HCT116 (cell line): ENCODE data around the gene PGPEP1. TPM values are rescaled to one million over a fixed set of nuclear protein-coding genes. Genes with fewer than 3 reads are reported as not detected.

Experiments
- ATAC-seq: fragments of 200-7000 bp; cut with Tn5 transposase; 2 replicates; pipeline ENCODE4 v1.9.1; 2020; ENCODE audit warnings: mild to moderate bottlenecking, moderate library complexity
- BruUV-seq: library from RNA; stranded (reverse); fragments of 400-500 nt; replicated peaks from 2 replicates; lab custom pipeline; 2021; lab: Mats Ljungman, UMichigan
- CTCF ChIA-PET: fragments of 300-600 bp; sonication (Branson Sonifier 250); formaldehyde crosslinking; loops from one replicate; lab custom pipeline; 2021; ENCODE audit warnings: antibody characterized with exemption; lab: Charles Lee
- POLR2A ChIA-PET: fragments of 300-600, 350-600 bp; sonication (Branson Sonifier 250); formaldehyde crosslinking; loops from one replicate; lab custom pipeline; 2021; ENCODE audit warnings: antibody characterized with exemption; lab: Charles Lee
- RAD21 ChIA-PET, 2 experiments: fragments of 300-600 bp; sonication (Branson Sonifier 250); formaldehyde crosslinking; loops; one replicate each; lab custom pipeline; 2023; ENCODE audit warnings: low total read pairs in 2 of 2; ENCODE audit not compliant: uncharacterized antibody in 2 of 2, unreplicated experiment in 2 of 2, low non-redundant PET in 1 of 2; lab: Charles Lee
- DNase-seq: peaks from one replicate; pipeline ENCODE4 v3.0.0-alpha.2; 2010; ENCODE audit warnings: low read depth, low spot score
- H2AFZ ChIP-seq: fragments of 200-600 bp; shearing (Covaris generic), sonication (generic); 2 replicates; pipeline ENCODE4 v1.6.1; 2017; ENCODE audit warnings: low read depth, mixed run types, mixed read lengths, antibody characterized with exemption, low read length; ENCODE audit not compliant: poor library complexity, severe bottlenecking
- H3K27ac ChIP-seq: 2 replicates; pipeline ENCODE4 v1.5.1; 2012; ENCODE audit warnings: low read depth, low read length
- H3K27me3 ChIP-seq: fragments of 200-600 bp; sonication (generic); 2 replicates; pipeline ENCODE4 v1.6.1; 2016; ENCODE audit warnings: mixed run types, low read length, mixed read lengths; ENCODE audit not compliant: insufficient read depth
- H3K36me3 ChIP-seq, 2 experiments: fragments of 200-500 bp in 1 of 2; fragments of 200-600 bp in 1 of 2; sonication (Bioruptor generic) in 1 of 2; sonication (generic) in 1 of 2; 2 replicates each; pipeline versions ENCODE4 v1.5.1 to v1.6.1; 2014 to 2016; ENCODE audit warnings: low read length in 2 of 2, inconsistent platforms in 1 of 2, mixed read lengths in 1 of 2, mixed run types in 1 of 2; ENCODE audit not compliant: insufficient read depth in 2 of 2, control insufficient read depth in 1 of 2
- H3K4me1 ChIP-seq, 2 experiments: fragments of 200-600 bp in 1 of 2; sonication (generic) in 1 of 2; 2 replicates each; pipeline versions ENCODE4 v1.5.1 to v1.6.1; 2012 to 2017; ENCODE audit warnings: low read length in 2 of 2, inconsistent platforms in 1 of 2, mild to moderate bottlenecking in 1 of 2, mixed read lengths in 1 of 2, mixed run types in 1 of 2, moderate library complexity in 1 of 2; ENCODE audit not compliant: insufficient read depth in 2 of 2, control insufficient read depth in 1 of 2
- H3K4me2 ChIP-seq: fragments of 200-600 bp; sonication (generic); 2 replicates; pipeline ENCODE4 v1.6.1; 2017; ENCODE audit warnings: mixed run types, low read length, mixed read lengths
- H3K4me3 ChIP-seq, 2 experiments: fragments of 200-600 bp in 1 of 2; sonication (generic) in 1 of 2; replicated peaks in 1 of 2; 2 replicates each; pipeline ENCODE4 v1.5.1; 2011 to 2016; ENCODE audit warnings: low read length in 2 of 2, control low read depth in 1 of 2, low read depth in 1 of 2, mild to moderate bottlenecking in 1 of 2, mixed read lengths in 1 of 2, mixed run types in 1 of 2
- H3K79me2 ChIP-seq: fragments of 200-600 bp; sonication (generic); 2 replicates; pipeline ENCODE4 v1.6.1; 2017; ENCODE audit warnings: mild to moderate bottlenecking, mixed run types, low read length, moderate library complexity, mixed read lengths; ENCODE audit not compliant: insufficient read depth
- H3K9ac ChIP-seq: fragments of 200-600 bp; sonication (generic); 2 replicates; pipeline ENCODE4 v1.6.1; 2016; ENCODE audit warnings: low read length, mixed read lengths
- H3K9me2 ChIP-seq: fragments of 200-600 bp; sonication (generic), shearing (Covaris generic); 2 replicates; pipeline ENCODE4 v1.6.1; 2017; ENCODE audit warnings: mixed run types, mild to moderate bottlenecking, moderate library complexity; ENCODE audit not compliant: insufficient read depth
- H3K9me3 ChIP-seq, 2 experiments: fragments of 200-500 bp in 1 of 2; fragments of 200-600 bp in 1 of 2; sonication (Bioruptor generic) in 1 of 2; sonication (generic) in 1 of 2; 2 replicates each; pipeline ENCODE4 v1.6.1; 2014 to 2017; ENCODE audit warnings: low read length in 2 of 2, mixed read lengths in 2 of 2, inconsistent platforms in 1 of 2, low read depth in 1 of 2, mild to moderate bottlenecking in 1 of 2, mixed run types in 1 of 2, moderate library complexity in 1 of 2; ENCODE audit not compliant: control insufficient read depth in 1 of 2, insufficient read depth in 1 of 2
- H4K20me1 ChIP-seq: fragments of 200-600 bp; sonication (generic), shearing (Covaris generic); 2 replicates; pipeline ENCODE4 v1.6.1; 2017; ENCODE audit warnings: mixed run types, mild to moderate bottlenecking, moderate library complexity; ENCODE audit not compliant: insufficient read depth
- CBX3 ChIP-seq: IDR thresholded peaks from 2 replicates; pipeline ENCODE4 v1.6.1; 2012; ENCODE audit warnings: low read depth
- CEBPB ChIP-seq: IDR thresholded peaks from 2 replicates; pipeline ENCODE4 v1.6.1; 2012; ENCODE audit warnings: low read depth
- CTCF ChIP-seq, 3 experiments: fragments of 200-600 bp in 1 of 3; sonication (generic) in 1 of 3; IDR thresholded peaks in 2 of 3; conservative IDR thresholded peaks in 1 of 3; 2 replicates each; pipeline ENCODE4 v1.5.1; 2012 to 2017; ENCODE audit warnings: low read depth in 2 of 3, low read length in 2 of 3, antibody characterized with exemption in 1 of 3, borderline replicate concordance in 1 of 3, control low read depth in 1 of 3, mild to moderate bottlenecking in 1 of 3, mixed read lengths in 1 of 3, mixed run types in 1 of 3, moderate library complexity in 1 of 3; ENCODE audit not compliant: insufficient read depth in 1 of 3
- EGR1 ChIP-seq: IDR thresholded peaks from 2 replicates; pipeline ENCODE4 v1.6.1; 2012; ENCODE audit warnings: low read depth
- ELF1 ChIP-seq: IDR thresholded peaks from 2 replicates; pipeline ENCODE4 v1.6.1; 2012; ENCODE audit warnings: low read depth, borderline replicate concordance
- EZH2 ChIP-seq: fragments of 200-600 bp; sonication (generic); IDR thresholded peaks from 2 replicates; pipeline ENCODE4 v1.6.1; 2017; ENCODE audit warnings: antibody characterized with exemption, mixed run types
- EZH2phosphoT487 ChIP-seq: fragments of 200-600 bp; IDR thresholded peaks from 2 replicates; pipeline ENCODE4 v1.6.1; 2018; ENCODE audit warnings: antibody characterized with exemption, borderline replicate concordance
- POLR2A ChIP-seq: IDR thresholded peaks from 2 replicates; pipeline ENCODE4 v1.7.0; 2011; ENCODE audit warnings: borderline replicate concordance; ENCODE audit not compliant: insufficient read depth, insufficient read length; ENCODE audit errors: extremely low read depth
- POLR2AphosphoS5 ChIP-seq: IDR thresholded peaks from 2 replicates; pipeline ENCODE4 v1.6.1; 2011; ENCODE audit warnings: mild to moderate bottlenecking, low read depth, low read length, moderate library complexity
- RAD21 ChIP-seq: IDR thresholded peaks from 2 replicates; pipeline ENCODE4 v1.6.1; 2012; ENCODE audit warnings: low read depth, mild to moderate bottlenecking
- REST ChIP-seq: IDR thresholded peaks from 2 replicates; pipeline ENCODE4 v1.6.1; 2012; ENCODE audit warnings: low read depth
- SIN3A ChIP-seq: IDR thresholded peaks from 2 replicates; pipeline ENCODE4 v1.6.1; 2012; ENCODE audit warnings: low read depth
- SP1 ChIP-seq: IDR thresholded peaks from 2 replicates; pipeline ENCODE4 v1.6.1; 2012; ENCODE audit warnings: low read depth
- SRF ChIP-seq: IDR thresholded peaks from 2 replicates; pipeline ENCODE4 v1.6.1; 2012; ENCODE audit warnings: low read depth
- TCF7L2 ChIP-seq: IDR thresholded peaks from 2 replicates; pipeline ENCODE4 v1.7.0; 2011; ENCODE audit warnings: borderline replicate concordance, inconsistent platforms; ENCODE audit not compliant: insufficient read depth, insufficient read length; ENCODE audit errors: extremely low read depth
- YY1 ChIP-seq: IDR thresholded peaks from 2 replicates; pipeline ENCODE4 v1.6.1; 2011; ENCODE audit warnings: low read length, low read depth, moderate library complexity, mild to moderate bottlenecking; ENCODE audit not compliant: insufficient replicate concordance; ENCODE audit errors: extremely low read depth
- ZFX ChIP-seq: fragments of 450-650 bp; IDR thresholded peaks from 2 replicates; pipeline ENCODE4 v1.6.1; 2017
- intact Hi-C: fragments of 100-400 bp; cut with micrococcal nuclease; formaldehyde crosslinking; loops from 2 replicates; pipeline ENCODE4 v1.10.0; 2022
- total RNA-seq: library from RNA; stranded (reverse); gene quantifications from one replicate; pipeline ENCODE4 v1.2.1, GENCODE V29; 2021; ENCODE audit not compliant: unreplicated experiment
- TF ChIP-seq, protein P1 (sequence below): IDR thresholded peaks from 2 replicates; pipeline ENCODE4 v1.6.1; 2012

PGPEP1 gene
- total RNA-seq, 1 experiment from 2014 or later = 30.9 TPM

- Histone ChIP-seq H3K79me2 (no peaks in the 10 kb centered on the region), H3K27ac (no peak overlapping the region), H3K4me2 (no peak overlapping the region), H3K9me2 (no peaks in the 10 kb centered on the region), H4K20me1 (no peaks in the 10 kb centered on the region), H3K4me1 (peaks cover 40 to 72% of the 10 kb centered on the region in 2 experiments), H3K9me3 (no peaks in the 10 kb centered on the region), H3K9ac (no peak overlapping the region), H3K27me3 (no peaks in the 10 kb centered on the region), H3K4me3 (no peak overlapping the region), H3K36me3 (no peaks in the 10 kb centered on the region), H2AFZ (no peak overlapping the region)
- POLR2A ChIA-PET = interaction anchor here (0.7 to 5.4 kb wide), 2 partner anchors 23 to 32 kb away, joined by 4 to 40 read pairs; no protein-coding TSS in a partner anchor
- CTCF ChIA-PET = interaction anchor here (0.7 to 3.7 kb wide), 4 partner anchors 63 to 261 kb away, joined by 3 to 18 read pairs (median 3); partner anchors contain the start of gene MPV17L2
- DNase-seq = no peak
- no TSS peak for BruUV-seq
- no peak for TF ChIP-seq REST
- TF ChIP-seq CTCF (IDR thresholded peaks at IDR 0.05 in 2 of 3, conservative IDR thresholded peaks at IDR 0.05 in 1 of 3; ENCODE audit: borderline replicate concordance in 1 of 3, insufficient read depth in 1 of 3, low read depth in 2 of 3, low read length in 2 of 3) = no peak
- no peak for TF ChIP-seq CEBPB
- no peak for TF ChIP-seq ZFX
- no peak for TF ChIP-seq SP1
- no peak for TF ChIP-seq EGR1
- no peak for TF ChIP-seq ELF1
- TF ChIP-seq POLR2A = no peak
- TF ChIP-seq EZH2phosphoT487 = no peak
- TF ChIP-seq RAD21 = no peak
- TF ChIP-seq EZH2 = no peak
- TF ChIP-seq, protein P1, sequence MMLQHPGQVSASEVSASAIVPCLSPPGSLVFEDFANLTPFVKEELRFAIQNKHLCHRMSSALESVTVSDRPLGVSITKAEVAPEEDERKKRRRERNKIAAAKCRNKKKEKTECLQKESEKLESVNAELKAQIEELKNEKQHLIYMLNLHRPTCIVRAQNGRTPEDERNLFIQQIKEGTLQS = no peak
- no peak for TF ChIP-seq TCF7L2
- TF ChIP-seq POLR2AphosphoS5 = no peak
- TF ChIP-seq CBX3 = no peak
- no peak for TF ChIP-seq YY1
- TF ChIP-seq SRF = no peak
- no peak for TF ChIP-seq SIN3A
- RAD21 ChIA-PET = interaction anchor here in 1 of 2 experiments (0.7 to 1.2 kb wide), 2 partner anchors 24 to 56 kb away, joined by 4 read pairs; no protein-coding TSS in a partner anchor
- intact Hi-C loops = no loop called here
- ATAC-seq = no peak
Measured at GRCh38 chr19:18412610-18413239, 72.3 kb downstream of the PGPEP1 start.
